Lower leg skin (tissue), 3 donors: Measurements from ENCODE around the gene LYST.

Experiments used
- CTCF ChIP-seq, 3 donors: fragments of 450-650 bp; IDR thresholded peaks; one replicate each; pipeline ENCODE4 v1.5.1; 2016; ENCODE audit warnings: antibody characterized with exemption in 3 of 3, mild to moderate bottlenecking in 3 of 3, moderate library complexity in 2 of 3
- POLR2A ChIP-seq, 2 donors: fragments of 450-650 bp; IDR thresholded peaks; one replicate each; pipeline ENCODE4 v1.6.1; 2016 to 2017; ENCODE audit warnings: antibody characterized with exemption in 2 of 2, mild to moderate bottlenecking in 1 of 2, moderate library complexity in 1 of 2

- TF ChIP-seq CTCF (IDR thresholded peaks at IDR 0.05) (no peak), POLR2A (IDR thresholded peaks at IDR 0.05) (no peak)
Observed at GRCh38 chr1:235708390-235708962, 158.2 kb downstream of the LYST start.
